ENCODE measurements around the gene NXPH3.

Gene NXPH3

DNA sequence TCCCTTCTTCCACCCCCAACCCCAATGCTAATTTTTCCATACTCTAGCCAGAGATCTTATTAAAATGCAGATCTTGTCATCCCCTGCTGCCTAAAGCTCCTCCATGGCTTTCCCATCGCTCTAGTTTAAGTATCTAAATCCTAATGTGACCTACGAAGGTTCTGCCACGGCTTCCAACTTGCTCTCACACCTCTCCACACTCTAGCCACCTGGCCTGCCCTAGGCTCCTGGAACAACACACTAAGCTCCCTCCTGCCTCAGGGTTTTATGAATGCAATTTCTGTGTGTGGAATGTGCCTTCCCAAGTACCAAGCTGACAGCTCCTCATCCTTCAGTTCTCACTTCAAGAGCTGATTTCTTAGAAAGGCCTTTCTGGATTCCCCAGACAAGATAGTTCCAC lies 16.6 kb downstream of the NXPH3 start:
- Histone ChIP-seq H3K27ac (ENCODE audit: low read length) (no peak overlapping the region), H3K4me3 (ENCODE audit: low read length) (no peak overlapping the region), H3K79me2 (ENCODE audit: low read length) (no peaks in the 10 kb centered on the region), H3K9me3 (ENCODE audit: insufficient read depth, low read length) (no peaks in the 10 kb centered on the region), H3K9ac (ENCODE audit: low read length) (no peak overlapping the region), H2AFZ (ENCODE audit: low read depth, low read length) (no peak overlapping the region), H3K27me3 (ENCODE audit: low read depth, low read length) (no peaks in the 10 kb centered on the region), H4K20me1 (ENCODE audit: insufficient read depth, low read length) (no peaks in the 10 kb centered on the region), H3K36me3 (replicated peaks; ENCODE audit: low read depth, low read length) (peaks cover 9% of the 10 kb centered on the region), H3K4me1 (ENCODE audit: low read length) (no peaks in the 10 kb centered on the region), H3K4me2 (ENCODE audit: low read length) (no peak overlapping the region)
- TF ChIP-seq, protein P1, sequence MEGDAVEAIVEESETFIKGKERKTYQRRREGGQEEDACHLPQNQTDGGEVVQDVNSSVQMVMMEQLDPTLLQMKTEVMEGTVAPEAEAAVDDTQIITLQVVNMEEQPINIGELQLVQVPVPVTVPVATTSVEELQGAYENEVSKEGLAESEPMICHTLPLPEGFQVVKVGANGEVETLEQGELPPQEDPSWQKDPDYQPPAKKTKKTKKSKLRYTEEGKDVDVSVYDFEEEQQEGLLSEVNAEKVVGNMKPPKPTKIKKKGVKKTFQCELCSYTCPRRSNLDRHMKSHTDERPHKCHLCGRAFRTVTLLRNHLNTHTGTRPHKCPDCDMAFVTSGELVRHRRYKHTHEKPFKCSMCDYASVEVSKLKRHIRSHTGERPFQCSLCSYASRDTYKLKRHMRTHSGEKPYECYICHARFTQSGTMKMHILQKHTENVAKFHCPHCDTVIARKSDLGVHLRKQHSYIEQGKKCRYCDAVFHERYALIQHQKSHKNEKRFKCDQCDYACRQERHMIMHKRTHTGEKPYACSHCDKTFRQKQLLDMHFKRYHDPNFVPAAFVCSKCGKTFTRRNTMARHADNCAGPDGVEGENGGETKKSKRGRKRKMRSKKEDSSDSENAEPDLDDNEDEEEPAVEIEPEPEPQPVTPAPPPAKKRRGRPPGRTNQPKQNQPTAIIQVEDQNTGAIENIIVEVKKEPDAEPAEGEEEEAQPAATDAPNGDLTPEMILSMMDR (IDR thresholded peaks at IDR 0.05; ENCODE audit: low read depth, low read length): no peak
- no peak for TF ChIP-seq EZH2phosphoT487 (IDR thresholded peaks at IDR 0.05; ENCODE audit: low read depth)

DNA sequence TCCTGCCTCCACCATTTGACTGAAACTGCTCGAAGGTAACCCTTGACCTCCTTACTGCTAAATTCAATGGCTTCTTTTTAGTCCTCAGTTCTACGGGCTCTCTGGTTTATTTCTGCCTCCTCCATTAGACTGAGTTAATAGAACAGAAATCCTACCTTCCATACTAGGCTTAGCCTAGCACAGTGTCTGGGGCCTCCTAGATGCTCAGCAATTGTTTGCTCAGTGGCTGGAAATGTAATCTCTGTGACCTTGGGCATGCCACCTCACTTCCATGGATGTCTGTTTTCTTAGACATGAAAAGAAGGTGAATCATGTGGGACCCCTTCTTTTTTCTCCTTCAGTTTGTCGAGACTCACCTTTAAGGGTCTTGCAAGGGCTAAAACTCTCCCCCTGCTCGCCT lies 19.7 kb downstream of the NXPH3 start:
- Histone ChIP-seq H3K4me2 (ENCODE audit: low read length) (no peak overlapping the region), H3K4me3 (ENCODE audit: low read length) (no peak overlapping the region), H3K27me3 (ENCODE audit: low read depth, low read length) (no peaks in the 10 kb centered on the region), H3K4me1 (ENCODE audit: low read length) (no peaks in the 10 kb centered on the region), H3K27ac (ENCODE audit: low read length) (no peak overlapping the region), H3K36me3 (replicated peaks; ENCODE audit: low read depth, low read length) (peaks cover 27% of the 10 kb centered on the region), H3K79me2 (ENCODE audit: low read length) (no peaks in the 10 kb centered on the region), H3K9me3 (ENCODE audit: insufficient read depth, low read length) (no peaks in the 10 kb centered on the region), H4K20me1 (ENCODE audit: insufficient read depth, low read length) (no peaks in the 10 kb centered on the region), H2AFZ (ENCODE audit: low read depth, low read length) (no peak overlapping the region), H3K9ac (ENCODE audit: low read length) (no peak overlapping the region)
- TF ChIP-seq EZH2phosphoT487 (IDR thresholded peaks at IDR 0.05; ENCODE audit: low read depth): no peak
- TF ChIP-seq, protein P1 (IDR thresholded peaks at IDR 0.05; ENCODE audit: low read depth, low read length): no peak

- Histone ChIP-seq H3K4me2 (ENCODE audit: low read length) (no peak overlapping the region), H3K4me3 (ENCODE audit: low read length) (no peak overlapping the region), H4K20me1 (ENCODE audit: insufficient read depth, low read length) (no peaks in the 10 kb centered on the region), H3K27ac (ENCODE audit: low read length) (no peak overlapping the region), H2AFZ (ENCODE audit: low read depth, low read length) (no peak overlapping the region), H3K4me1 (ENCODE audit: low read length) (no peaks in the 10 kb centered on the region), H3K9me3 (ENCODE audit: insufficient read depth, low read length) (no peaks in the 10 kb centered on the region), H3K9ac (ENCODE audit: low read length) (no peak overlapping the region), H3K36me3 (replicated peaks; ENCODE audit: low read depth, low read length) (peaks cover 31% of the 10 kb centered on the region), H3K27me3 (ENCODE audit: low read depth, low read length) (no peaks in the 10 kb centered on the region), H3K79me2 (ENCODE audit: low read length) (no peaks in the 10 kb centered on the region)
- TF ChIP-seq, protein P1 (IDR thresholded peaks at IDR 0.05; ENCODE audit: low read depth, low read length): no peak
- TF ChIP-seq EZH2phosphoT487 (IDR thresholded peaks at IDR 0.05; ENCODE audit: low read depth): no peak
These were observed 20.3 kb downstream of the NXPH3 start for GRCh38 chr17:49595980-49596379.

GRCh38 chr17:49596613-49597244 lies 21.1 kb downstream of the NXPH3 start:
- no peaks in the 10 kb centered on the region for H3K9me3 ChIP-seq (ENCODE audit: insufficient read depth, low read length)
- no peak overlapping the region for H3K4me2 ChIP-seq (ENCODE audit: low read length)
- H3K79me2 ChIP-seq (ENCODE audit: low read length): no peaks in the 10 kb centered on the region
- H2AFZ ChIP-seq (ENCODE audit: low read depth, low read length): no peak overlapping the region
- H4K20me1 ChIP-seq (ENCODE audit: insufficient read depth, low read length): no peaks in the 10 kb centered on the region
- peaks cover 33% of the 10 kb centered on the region for H3K36me3 ChIP-seq (replicated peaks; ENCODE audit: low read depth, low read length)
- H3K4me1 ChIP-seq (ENCODE audit: low read length): no peaks in the 10 kb centered on the region
- H3K27me3 ChIP-seq (ENCODE audit: low read depth, low read length): no peaks in the 10 kb centered on the region
- TF ChIP-seq, protein P1 (IDR thresholded peaks at IDR 0.05; ENCODE audit: low read depth, low read length): no peak
- no peak for TF ChIP-seq EZH2phosphoT487 (IDR thresholded peaks at IDR 0.05; ENCODE audit: low read depth)
- H3K4me3 ChIP-seq (ENCODE audit: low read length): no peak overlapping the region
- no peak overlapping the region for H3K27ac ChIP-seq (ENCODE audit: low read length)
- no peak overlapping the region for H3K9ac ChIP-seq (ENCODE audit: low read length)
